Neural cell (in vitro differentiated cells): Measurements from ENCODE around the gene YWHAG.

Source experiments
- CTCF ChIP-seq: fragments of 450-650 bp; IDR thresholded peaks from 2 replicates; pipeline ENCODE4 v1.5.1; 2014; ENCODE audit warnings: antibody characterized with exemption, mild to moderate bottlenecking, moderate library complexity; ENCODE audit not compliant: poor library complexity, severe bottlenecking
- EZH2 ChIP-seq: fragments of 200-600, 300-800 bp; shearing (Covaris generic), sonication (generic); IDR thresholded peaks from 2 replicates; pipeline ENCODE4 v1.6.1; 2014; ENCODE audit warnings: antibody characterized with exemption, low read length, borderline replicate concordance, mild to moderate bottlenecking; ENCODE audit not compliant: insufficient read depth, poor library complexity, severe bottlenecking
- REST ChIP-seq: IDR thresholded peaks from 2 replicates; pipeline ENCODE4 v1.6.1; 2012; ENCODE audit warnings: borderline replicate concordance

- TF ChIP-seq CTCF (no peak), REST (no peak), EZH2 (no peak)
Observed at GRCh38 chr7:76356115-76356514, 2.7 kb downstream of the YWHAG start.
